HG03439 (cell line): ENCODE results near the gene TLCD1.

Experiments used
- ATAC-seq: cut with Tn5 transposase; IDR thresholded peaks from one replicate; pipeline ENCODE4 v1.9.1; 2021; ENCODE audit warnings: mild to moderate bottlenecking, moderate library complexity; ENCODE audit not compliant: unreplicated experiment

TLCD1 gene

GRCh38 chr17:28726226-28726626, at the start of gene TLCD1:
Gene TLCD1 (minus strand): TSS chr17:28726233. CDS start chr17:28726097, 136 bp downstream.
- ATAC-seq = peak; percentile 9

GRCh38 chr17:28774206-28774605, 48.2 kb upstream of the TLCD1 start:
- no peak for ATAC-seq

- no peak for ATAC-seq
These were observed 47.7 kb upstream of the TLCD1 start for GRCh38 chr17:28773736-28774135.

GRCh38 chr17:28765038-28765437, 39.0 kb upstream of the TLCD1 start:
- ATAC-seq = no peak

- ATAC-seq = no peak
These were observed 37.8 kb upstream of the TLCD1 start for GRCh38 chr17:28763804-28764266.

GRCh38 chr17:28763137-28763799, 37.2 kb upstream of the TLCD1 start:
- no peak for ATAC-seq

- ATAC-seq = no peak
These were observed 34.8 kb upstream of the TLCD1 start for GRCh38 chr17:28760601-28761562.

GRCh38 chr17:28759256-28759865, 33.3 kb upstream of the TLCD1 start:
- ATAC-seq = no peak

- ATAC-seq = no peak
These were observed 32.5 kb upstream of the TLCD1 start for GRCh38 chr17:28758411-28759121.

- no peak for ATAC-seq
These were observed 30.2 kb upstream of the TLCD1 start for GRCh38 chr17:28756049-28756804.

- no peak for ATAC-seq
These were observed 29.5 kb upstream of the TLCD1 start for GRCh38 chr17:28755486-28755885.

- ATAC-seq = no peak
These were observed 25.8 kb upstream of the TLCD1 start for GRCh38 chr17:28751600-28752366.

- peak; percentile 68 for ATAC-seq
These were observed 24.4 kb upstream of the TLCD1 start for GRCh38 chr17:28750178-28751047.

GRCh38 chr17:28749516-28750177, 23.6 kb upstream of the TLCD1 start:
- ATAC-seq = peak; percentile 2

- ATAC-seq = no peak
These were observed 23.0 kb upstream of the TLCD1 start for GRCh38 chr17:28748852-28749515.

- no peak for ATAC-seq
These were observed 22.0 kb upstream of the TLCD1 start for GRCh38 chr17:28747801-28748750.
